ENCODE results near the gene BMP6.

The BMP6 gene

GRCh38 chr6:7836371-7837026 lies 110.6 kb downstream of the BMP6 start:
- DNase-seq = no peak

GRCh38 chr6:7841781-7842468 lies 116.0 kb downstream of the BMP6 start:
- DNase-seq = no peak

- no peak for DNase-seq
These were observed 121.3 kb downstream of the BMP6 start for GRCh38 chr6:7846966-7847818.

DNA sequence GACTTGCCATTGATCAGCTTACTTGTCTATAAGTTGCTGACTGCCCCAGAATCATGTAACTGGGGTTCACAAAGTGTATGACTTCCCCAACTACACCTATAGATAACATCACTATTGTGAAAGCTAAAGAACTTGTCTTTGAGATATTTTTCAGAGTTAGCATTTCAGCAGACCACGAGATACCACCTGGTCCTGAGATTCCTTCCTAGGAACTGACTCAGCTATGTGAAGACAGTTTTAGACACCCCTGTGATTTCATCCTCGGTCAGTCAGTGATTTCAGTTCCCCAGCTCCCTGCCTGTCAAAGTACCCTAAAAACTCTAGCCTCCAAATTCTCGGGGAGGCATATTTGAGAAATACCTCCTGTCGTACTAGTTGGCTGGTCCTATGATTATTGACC lies 122.3 kb downstream of the BMP6 start:
- no peak for DNase-seq

DNA sequence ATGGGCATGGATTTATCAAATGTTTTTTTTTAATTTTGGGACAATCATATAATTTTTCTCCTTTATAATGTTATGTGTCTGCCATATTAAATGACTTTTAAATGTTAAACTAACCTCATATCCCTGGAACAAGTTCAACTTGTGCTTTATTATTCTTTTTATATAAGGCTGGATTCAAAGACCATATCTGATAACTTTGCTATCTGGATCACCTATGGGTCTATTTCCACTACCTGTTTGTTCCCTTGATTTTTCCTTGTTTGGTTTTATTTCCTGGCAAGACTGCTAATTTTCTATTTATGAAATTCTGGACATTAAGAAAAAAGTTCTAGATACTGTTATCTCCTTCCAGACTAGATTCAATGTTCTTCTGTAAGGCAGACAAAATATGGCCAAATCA lies 125.9 kb downstream of the BMP6 start:
- no peak for DNase-seq

DNA sequence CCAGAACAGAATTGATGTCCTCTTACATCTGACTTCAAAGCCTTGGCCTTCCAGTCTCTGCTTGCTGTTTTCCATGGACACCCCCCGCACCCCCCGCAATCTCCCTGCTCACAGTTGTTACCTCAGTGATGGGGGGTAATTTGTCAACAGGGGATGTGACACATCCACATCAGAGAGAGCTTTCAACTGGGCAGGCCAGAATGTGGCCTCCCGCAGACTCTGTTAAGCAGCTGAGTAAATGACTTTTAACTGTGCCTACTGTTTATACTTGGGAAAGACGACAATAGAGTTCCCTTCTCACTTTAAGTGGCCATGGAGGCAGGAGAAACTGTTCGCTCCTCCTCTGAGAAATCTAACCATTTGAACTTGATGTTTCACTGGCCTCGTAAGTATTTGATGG lies 133.7 kb downstream of the BMP6 start:
- no peak for DNase-seq

- DNase-seq = no peak
These were observed 139.9 kb downstream of the BMP6 start for GRCh38 chr6:7865781-7866180.

- no peak for DNase-seq
These were observed 140.6 kb downstream of the BMP6 start for GRCh38 chr6:7866526-7866925.

DNA sequence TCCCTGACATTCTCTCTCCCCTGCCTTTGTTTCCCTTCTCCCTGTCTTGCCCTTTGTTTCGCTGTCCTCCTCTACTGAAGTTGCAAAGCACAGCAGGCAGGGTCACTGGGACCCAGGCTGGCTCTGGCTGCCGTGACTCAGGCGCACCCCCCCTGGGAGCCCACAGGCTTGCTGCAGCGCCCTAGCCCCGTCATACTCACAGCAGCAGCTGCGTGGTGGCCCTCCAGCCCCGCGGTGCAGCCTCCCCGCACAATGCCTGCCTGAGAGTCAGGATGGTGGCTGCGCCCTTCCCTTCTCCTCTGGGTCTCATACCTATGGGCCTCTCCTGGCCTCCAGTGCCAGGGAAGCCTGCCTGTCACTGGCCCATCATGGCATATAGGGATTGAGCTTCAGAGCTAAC lies 143.0 kb downstream of the BMP6 start:
- DNase-seq = no peak

DNA sequence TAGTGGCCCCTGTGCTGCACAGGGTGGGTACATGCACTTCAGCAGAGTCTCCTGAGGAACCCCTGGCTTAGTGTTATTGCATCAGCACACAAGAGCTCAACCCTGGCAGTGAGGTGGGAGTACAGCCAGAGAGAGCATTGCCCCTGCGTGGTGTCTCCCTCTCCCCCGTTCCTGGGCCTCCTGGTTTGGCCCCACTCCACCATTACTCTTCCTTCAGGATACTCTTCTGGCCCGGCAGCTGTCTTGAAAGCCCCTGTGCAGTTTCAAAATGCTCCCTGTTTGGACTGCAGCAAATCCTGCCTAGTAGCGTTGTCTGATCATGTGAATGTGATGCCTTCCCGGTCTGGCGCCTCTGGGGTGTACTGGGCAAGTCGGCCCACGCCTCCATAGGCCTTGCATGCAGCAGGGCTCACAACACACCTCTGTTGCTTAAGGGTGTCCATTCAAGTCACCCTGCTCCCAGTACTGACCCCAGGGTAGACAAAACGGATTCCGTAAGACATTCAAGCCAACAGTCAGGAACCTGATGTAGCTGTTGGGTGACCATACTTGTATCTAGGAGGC lies 152.6 kb downstream of the BMP6 start:
- no peak for DNase-seq

DNA sequence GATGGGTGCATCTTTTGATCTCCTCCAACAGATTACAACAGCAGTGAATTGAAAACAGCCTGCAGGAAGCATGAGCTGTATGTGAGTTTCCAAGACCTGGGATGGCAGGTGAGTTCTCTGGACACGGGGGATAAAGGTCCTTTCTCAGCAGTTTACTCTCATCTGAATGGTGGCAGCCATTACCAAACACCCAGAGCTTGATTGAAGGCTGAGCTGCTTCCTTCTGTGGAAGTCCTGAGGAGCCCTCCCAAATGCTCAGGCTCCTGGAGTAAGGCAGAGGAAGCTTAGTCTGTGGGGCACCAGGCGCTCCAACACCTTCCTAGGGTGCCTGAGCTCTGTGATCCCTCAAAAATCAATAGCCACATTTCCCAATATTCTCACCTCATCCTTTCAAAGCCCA lies 153.1 kb downstream of the BMP6 start:
- DNase-seq = no peak

- no peak for DNase-seq
These were observed 153.7 kb downstream of the BMP6 start for GRCh38 chr6:7879579-7879978.

DNA sequence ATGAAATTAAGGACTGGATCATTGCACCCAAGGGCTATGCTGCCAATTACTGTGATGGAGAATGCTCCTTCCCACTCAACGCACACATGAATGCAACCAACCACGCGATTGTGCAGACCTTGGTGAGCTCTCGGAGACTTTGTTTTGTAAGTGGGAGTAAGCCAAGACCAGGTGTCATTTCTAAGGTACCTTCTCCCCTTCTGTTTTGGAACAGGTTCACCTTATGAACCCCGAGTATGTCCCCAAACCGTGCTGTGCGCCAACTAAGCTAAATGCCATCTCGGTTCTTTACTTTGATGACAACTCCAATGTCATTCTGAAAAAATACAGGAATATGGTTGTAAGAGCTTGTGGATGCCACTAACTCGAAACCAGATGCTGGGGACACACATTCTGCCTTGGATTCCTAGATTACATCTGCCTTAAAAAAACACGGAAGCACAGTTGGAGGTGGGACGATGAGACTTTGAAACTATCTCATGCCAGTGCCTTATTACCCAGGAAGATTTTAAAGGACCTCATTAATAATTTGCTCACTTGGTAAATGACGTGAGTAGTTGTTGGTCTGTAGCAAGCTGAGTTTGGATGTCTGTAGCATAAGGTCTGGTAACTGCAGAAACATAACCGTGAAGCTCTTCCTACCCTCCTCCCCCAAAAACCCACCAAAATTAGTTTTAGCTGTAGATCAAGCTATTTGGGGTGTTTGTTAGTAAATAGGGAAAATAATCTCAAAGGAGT lies 154.2 kb downstream of the BMP6 start:
- no peak for DNase-seq

DNA sequence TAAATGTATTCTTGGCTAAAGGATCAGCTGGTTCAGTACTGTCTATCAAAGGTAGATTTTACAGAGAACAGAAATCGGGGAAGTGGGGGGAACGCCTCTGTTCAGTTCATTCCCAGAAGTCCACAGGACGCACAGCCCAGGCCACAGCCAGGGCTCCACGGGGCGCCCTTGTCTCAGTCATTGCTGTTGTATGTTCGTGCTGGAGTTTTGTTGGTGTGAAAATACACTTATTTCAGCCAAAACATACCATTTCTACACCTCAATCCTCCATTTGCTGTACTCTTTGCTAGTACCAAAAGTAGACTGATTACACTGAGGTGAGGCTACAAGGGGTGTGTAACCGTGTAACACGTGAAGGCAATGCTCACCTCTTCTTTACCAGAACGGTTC lies 154.8 kb downstream of the BMP6 start:
- DNase-seq = no peak

- no peak for DNase-seq
These were observed 156.0 kb downstream of the BMP6 start for GRCh38 chr6:7881765-7882500.

DNA sequence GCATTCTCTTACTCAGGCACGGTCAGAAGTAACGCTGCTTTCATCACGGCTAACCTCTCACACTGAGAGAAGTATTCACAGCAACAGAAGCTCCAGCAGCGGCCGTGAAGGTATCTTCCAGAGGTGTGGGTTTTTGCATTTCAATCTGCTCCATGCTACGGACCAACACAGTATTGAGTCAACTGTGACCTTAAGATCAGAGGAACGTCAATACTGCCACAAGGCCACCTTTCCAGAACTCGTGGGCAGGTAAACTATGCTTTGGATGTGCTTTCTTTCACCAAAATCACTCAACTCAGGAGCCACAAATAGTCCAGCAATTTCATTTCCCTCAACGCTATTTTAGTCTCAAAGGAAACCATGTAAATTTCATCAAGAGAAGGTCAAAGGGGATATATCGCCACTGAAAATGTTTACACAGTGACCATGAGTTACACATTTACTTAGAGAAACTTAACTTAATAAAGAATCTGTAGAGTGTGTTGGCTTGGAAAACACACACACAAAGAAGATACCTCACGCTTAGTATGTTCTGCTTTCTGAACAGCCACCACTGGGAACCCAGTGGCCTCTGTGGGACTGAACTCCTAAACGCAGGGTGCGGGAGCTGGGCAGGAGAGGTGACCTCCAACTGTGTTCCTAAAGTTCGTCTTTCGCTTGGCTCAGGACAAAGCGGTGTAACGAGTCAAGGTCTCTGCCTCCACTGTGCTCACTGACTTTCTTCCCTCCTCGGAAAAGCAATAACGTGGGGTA lies 156.8 kb downstream of the BMP6 start:
- no peak for DNase-seq

DNA sequence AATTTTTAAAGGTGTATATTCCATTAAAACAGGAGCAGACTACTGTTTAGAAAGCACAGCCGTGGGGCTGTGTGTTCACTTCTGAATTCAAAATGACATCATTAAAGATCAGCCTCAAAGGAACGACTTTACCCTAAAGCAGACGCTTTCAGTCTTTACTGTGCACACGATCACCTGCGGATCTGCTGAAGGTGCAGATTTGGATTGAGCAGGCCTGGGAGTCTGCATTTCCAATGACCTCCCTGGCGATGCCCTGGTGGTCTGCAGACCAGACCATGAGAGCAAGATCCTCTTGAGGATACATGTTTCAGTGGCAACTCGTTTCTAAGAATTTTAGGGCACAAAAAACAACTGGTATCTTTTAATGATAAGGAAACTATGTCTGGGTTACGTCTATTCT lies 157.5 kb downstream of the BMP6 start:
- no peak for DNase-seq

DNA sequence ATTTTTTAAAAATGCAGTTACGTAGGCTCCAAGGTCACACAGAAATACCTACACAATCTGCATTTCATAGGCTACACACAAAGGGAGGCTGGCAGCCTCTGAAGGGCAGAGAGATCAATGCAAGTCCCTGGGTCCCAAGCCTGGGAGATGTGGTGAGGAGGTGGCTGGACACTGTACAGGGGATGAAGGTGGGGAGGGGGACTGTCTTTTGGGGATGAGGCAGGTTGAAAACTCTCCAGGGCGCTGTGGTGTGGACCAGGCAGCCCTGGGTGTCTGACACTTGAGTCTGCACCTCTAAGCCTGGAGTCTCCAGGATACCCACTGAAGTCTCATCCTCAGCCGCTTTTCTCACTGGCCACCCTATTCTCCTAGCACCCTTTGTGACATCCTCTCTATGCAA lies 160.2 kb downstream of the BMP6 start:
- no peak for DNase-seq

- no peak for DNase-seq
These were observed 161.5 kb downstream of the BMP6 start for GRCh38 chr6:7887278-7887991.

- DNase-seq = no peak
These were observed 162.9 kb downstream of the BMP6 start for GRCh38 chr6:7888587-7889357.
